ENCODE results near the gene TMEM183A. TPM values are rescaled to one million over a fixed set of nuclear protein-coding genes. Genes with fewer than 3 reads are reported as not detected.

Gene TMEM183A
- total and polyA plus RNA-seq, 2 donors (not counting 1 experiment from before 2014, with no cell fraction given), result 61.2 to 65.2 TPM

GRCh38 chr1:203054184-203054583, 47.0 kb downstream of the TMEM183A start:
- intact Hi-C loops (cut with micrococcal nuclease), result no loop called here
- Histone ChIP-seq H3K9me3 (ENCODE audit: control extremely low read depth in 1 of 3, control insufficient read depth in 2 of 3, insufficient read depth in 1 of 3, low read length in 2 of 3) (no peaks in the 10 kb centered on the region), H3K9ac (ENCODE audit: low read length) (no peak overlapping the region), H3K36me3 (replicated peaks in 1 of 2; ENCODE audit: control extremely low read depth in 1 of 2, control insufficient read depth in 1 of 2, extremely low read depth in 1 of 2, insufficient read depth in 2 of 2, low read length in 1 of 2) (no peaks in the 10 kb centered on the region), H3K4me3 (ENCODE audit: control extremely low read depth in 1 of 5, extremely low read depth in 1 of 5, insufficient read depth in 1 of 5, low read depth in 2 of 5, low read length in 4 of 5) (no peak overlapping the region), H3K4me2 (replicated peaks; ENCODE audit: low read depth, low read length, poor library complexity, severe bottlenecking) (no peak overlapping the region), H3K27me3 (replicated peaks in 1 of 4; ENCODE audit: control extremely low read depth in 1 of 4, control insufficient read depth in 3 of 4, insufficient read depth in 4 of 4, low read length in 3 of 4) (peaks cover 0 to 9% (median 0%) of the 10 kb centered on the region in 4 experiments), H3K27ac (ENCODE audit: low read length in 2 of 2) (no peak overlapping the region), H2AFZ (ENCODE audit: insufficient read depth, low read depth, low read length, poor library complexity, severe bottlenecking) (no peak overlapping the region), H3K79me2 (ENCODE audit: control insufficient read depth, insufficient read depth, low read length) (no peaks in the 10 kb centered on the region), H4K20me1 (ENCODE audit: control insufficient read depth, insufficient read depth, low read length, poor library complexity, severe bottlenecking) (no peaks in the 10 kb centered on the region), H3K4me1 (ENCODE audit: control insufficient read depth in 2 of 2, insufficient read depth in 2 of 2, low read length in 2 of 2) (no peaks in the 10 kb centered on the region)
- H3K27ac Mint-ChIP-seq, result no peak overlapping the region
- ATAC-seq (ENCODE audit: low read depth) (no peak), DNase-seq (no peak)
- H3K4me1 Mint-ChIP-seq, result no peaks in the 10 kb centered on the region
- WGBS (ENCODE audit: insufficient coverage), result no CpG with 5 or more reads among the region's 1 CpG
- no peak overlapping the region for H3K4me3 Mint-ChIP-seq
- TF ChIP-seq EZH2 (IDR thresholded peaks at IDR 0.05; ENCODE audit: borderline replicate concordance, insufficient read depth, low read depth, low read length, poor library complexity, severe bottlenecking), result no peak
- TF ChIP-seq, protein P1, sequence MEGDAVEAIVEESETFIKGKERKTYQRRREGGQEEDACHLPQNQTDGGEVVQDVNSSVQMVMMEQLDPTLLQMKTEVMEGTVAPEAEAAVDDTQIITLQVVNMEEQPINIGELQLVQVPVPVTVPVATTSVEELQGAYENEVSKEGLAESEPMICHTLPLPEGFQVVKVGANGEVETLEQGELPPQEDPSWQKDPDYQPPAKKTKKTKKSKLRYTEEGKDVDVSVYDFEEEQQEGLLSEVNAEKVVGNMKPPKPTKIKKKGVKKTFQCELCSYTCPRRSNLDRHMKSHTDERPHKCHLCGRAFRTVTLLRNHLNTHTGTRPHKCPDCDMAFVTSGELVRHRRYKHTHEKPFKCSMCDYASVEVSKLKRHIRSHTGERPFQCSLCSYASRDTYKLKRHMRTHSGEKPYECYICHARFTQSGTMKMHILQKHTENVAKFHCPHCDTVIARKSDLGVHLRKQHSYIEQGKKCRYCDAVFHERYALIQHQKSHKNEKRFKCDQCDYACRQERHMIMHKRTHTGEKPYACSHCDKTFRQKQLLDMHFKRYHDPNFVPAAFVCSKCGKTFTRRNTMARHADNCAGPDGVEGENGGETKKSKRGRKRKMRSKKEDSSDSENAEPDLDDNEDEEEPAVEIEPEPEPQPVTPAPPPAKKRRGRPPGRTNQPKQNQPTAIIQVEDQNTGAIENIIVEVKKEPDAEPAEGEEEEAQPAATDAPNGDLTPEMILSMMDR (IDR thresholded peaks at IDR 0.05), result no peak
- peaks cover 38% of the 10 kb centered on the region for H3K27me3 Mint-ChIP-seq
- ChIA-PET POLR2A (no interaction called here), CTCF (interaction anchor here (0.8 to 3.1 kb wide), 5 partner anchors 11 to 215 kb away, joined by 3 to 9 read pairs (median 4); no protein-coding TSS in a partner anchor)
- H3K9me3 Mint-ChIP-seq (ENCODE audit: insufficient read depth), result no peaks in the 10 kb centered on the region

DNA sequence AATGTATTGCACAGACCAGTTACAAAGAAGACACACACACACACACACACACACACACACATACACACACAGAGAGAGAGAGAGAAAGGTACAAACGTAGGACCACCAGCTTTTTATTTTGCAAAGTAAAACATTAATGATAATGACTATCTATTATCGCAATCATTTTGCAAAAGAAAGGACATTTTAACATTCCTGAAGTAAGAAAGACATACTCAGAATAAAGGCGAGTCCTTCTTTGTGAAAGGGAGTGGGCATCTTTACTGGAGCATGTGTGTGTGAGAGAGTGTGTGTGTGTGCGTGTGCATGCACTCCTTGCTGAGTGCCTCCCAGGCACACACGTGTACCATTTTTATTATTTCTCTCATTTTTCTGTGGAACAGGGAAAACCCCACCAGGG, 47.5 kb downstream of the TMEM183A start:
- H3K4me1 Mint-ChIP-seq, result no peaks in the 10 kb centered on the region
- Histone ChIP-seq H3K27me3 (replicated peaks in 1 of 4; ENCODE audit: control extremely low read depth in 1 of 4, control insufficient read depth in 3 of 4, insufficient read depth in 4 of 4, low read length in 3 of 4) (peaks cover 0 to 9% (median 0%) of the 10 kb centered on the region in 4 experiments), H4K20me1 (ENCODE audit: control insufficient read depth, insufficient read depth, low read length, poor library complexity, severe bottlenecking) (no peaks in the 10 kb centered on the region), H3K36me3 (replicated peaks in 1 of 2; ENCODE audit: control extremely low read depth in 1 of 2, control insufficient read depth in 1 of 2, extremely low read depth in 1 of 2, insufficient read depth in 2 of 2, low read length in 1 of 2) (no peaks in the 10 kb centered on the region), H3K27ac (ENCODE audit: low read length in 2 of 2) (no peak overlapping the region), H3K4me1 (ENCODE audit: control insufficient read depth in 2 of 2, insufficient read depth in 2 of 2, low read length in 2 of 2) (no peaks in the 10 kb centered on the region), H3K4me2 (replicated peaks; ENCODE audit: low read depth, low read length, poor library complexity, severe bottlenecking) (no peak overlapping the region), H3K4me3 (ENCODE audit: control extremely low read depth in 1 of 5, extremely low read depth in 1 of 5, insufficient read depth in 1 of 5, low read depth in 2 of 5, low read length in 4 of 5) (no peak overlapping the region), H3K9ac (ENCODE audit: low read length) (no peak overlapping the region), H3K79me2 (ENCODE audit: control insufficient read depth, insufficient read depth, low read length) (no peaks in the 10 kb centered on the region), H3K9me3 (ENCODE audit: control extremely low read depth in 1 of 3, control insufficient read depth in 2 of 3, insufficient read depth in 1 of 3, low read length in 2 of 3) (no peaks in the 10 kb centered on the region), H2AFZ (ENCODE audit: insufficient read depth, low read depth, low read length, poor library complexity, severe bottlenecking) (no peak overlapping the region)
- no peak for DNase-seq
- H3K27ac Mint-ChIP-seq, result no peak overlapping the region
- intact Hi-C loops (cut with micrococcal nuclease), result no loop called here
- no CpG with 5 or more reads among the region's 5 CpGs for WGBS (ENCODE audit: insufficient coverage)
- no peak for ATAC-seq (ENCODE audit: low read depth)
- no peaks in the 10 kb centered on the region for H3K9me3 Mint-ChIP-seq (ENCODE audit: insufficient read depth)
- CTCF ChIA-PET, result interaction anchor here (1.1 to 3.1 kb wide), 4 partner anchors 11 to 215 kb away, joined by 3 to 9 read pairs (median 4); no protein-coding TSS in a partner anchor
- TF ChIP-seq EZH2 (IDR thresholded peaks at IDR 0.05; ENCODE audit: borderline replicate concordance, insufficient read depth, low read depth, low read length, poor library complexity, severe bottlenecking), result no peak
- TF ChIP-seq, protein P1 (IDR thresholded peaks at IDR 0.05), result no peak
- no peak overlapping the region for H3K4me3 Mint-ChIP-seq
- POLR2A ChIA-PET, result no interaction called here
- peaks cover 38% of the 10 kb centered on the region for H3K27me3 Mint-ChIP-seq
